ENCODE measurements around the gene RNF26. TPM values are rescaled to one million over a fixed set of nuclear protein-coding genes. Genes with fewer than 3 reads are reported as not detected.

Gene RNF26
- total and polyA plus RNA-seq, 2 of the 4 experiments (the other 2 are of a cell fraction) = 3.4 to 36.7 TPM

DNA sequence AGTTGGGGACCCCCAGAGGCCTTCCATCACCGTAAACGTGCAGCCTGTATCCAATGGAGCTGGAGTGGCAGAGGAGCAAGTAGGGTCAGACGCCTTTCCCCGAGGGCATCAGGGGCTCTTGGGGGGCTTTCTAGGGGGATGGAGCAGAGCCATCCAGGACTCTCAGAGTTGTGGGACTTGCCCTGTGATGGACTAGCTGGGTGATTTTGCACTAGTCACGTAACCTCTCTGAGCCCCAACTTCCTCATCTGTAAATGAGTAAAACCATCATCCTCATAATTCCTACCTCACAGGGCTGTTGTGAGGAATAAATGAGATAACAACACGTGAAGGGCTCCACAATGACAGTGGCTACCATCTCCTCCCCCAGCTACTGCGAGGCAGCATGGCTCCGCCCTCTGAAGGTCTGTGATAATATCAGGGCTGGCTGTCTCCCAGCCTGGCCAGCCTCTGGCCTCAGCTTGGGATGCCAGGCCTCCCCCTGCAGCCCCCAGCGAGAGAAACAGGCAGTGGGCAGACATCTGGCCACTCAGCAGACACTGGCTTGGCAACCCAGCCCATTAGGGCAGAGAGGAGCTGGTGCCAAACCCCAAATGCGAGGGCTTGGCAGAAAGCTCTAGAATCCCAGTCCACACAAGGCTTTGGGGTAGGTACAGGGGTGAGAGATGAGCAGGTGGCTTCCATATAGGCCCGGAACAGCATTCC, 40.5 kb downstream of the RNF26 start:
- H4K20me1 ChIP-seq (ENCODE audit: insufficient read depth, low read length) = no peaks in the 10 kb centered on the region
- peak overlapping the region; percentile 57; the same call in 1 of the 2 replicates for H2AK5ac ChIP-seq (ENCODE audit: low read depth, low read length)
- H3K23ac ChIP-seq (ENCODE audit: low read depth, low read length) = no peak overlapping the region
- H2BK5ac ChIP-seq (ENCODE audit: low read depth, low read length, poor library complexity, severe bottlenecking) = no peak overlapping the region
- no peak for ATAC-seq (ENCODE audit: low read depth)
- H3K4me2 ChIP-seq (ENCODE audit: low read depth, low read length) = no peak overlapping the region
- H3K4me1 ChIP-seq (ENCODE audit: control insufficient read depth, insufficient read depth, low read length) = peaks cover 24% of the 10 kb centered on the region
- H3K36me3 ChIP-seq (ENCODE audit: control insufficient read depth, insufficient read depth, low read length) = no peaks in the 10 kb centered on the region
- peak overlapping the region; percentile 66 for H2AK9ac ChIP-seq (replicated peaks; ENCODE audit: low read depth, low read length, poor library complexity)
- H3K56ac ChIP-seq (ENCODE audit: extremely low read depth, insufficient read depth, low read length) = no peak overlapping the region
- no peak overlapping the region for H3K4me3 ChIP-seq (ENCODE audit: insufficient read depth, low read depth, low read length)
- dilution Hi-C loops (cut with HindIII; ENCODE audit: low sequenced_read_pairs, unreplicated experiment) (no loop called here), intact Hi-C loops (cut with micrococcal nuclease) (loop anchor here (1.0 kb wide), 2 partner anchors 18 to 36 kb away; no protein-coding TSS in a partner anchor), in situ Hi-C loops (cut with MboI; ENCODE audit: low sequenced_read_pairs) (loop anchor here (25.0 kb wide), 1 partner anchor 738 kb away; no protein-coding TSS in a partner anchor)
- no peak overlapping the region for H3K14ac ChIP-seq (replicated peaks; ENCODE audit: low read depth, low read length)
- DNase-seq = no peak
- H2AFZ ChIP-seq (replicated peaks; ENCODE audit: low read length, poor library complexity) = peak overlapping the region; percentile 78
- H4K8ac ChIP-seq (ENCODE audit: low read depth in 2 of 2, low read length in 2 of 2) = peak overlapping the region in 1 of 2 experiments; percentile 15; a peak in 2 of 4 replicates
- no peaks in the 10 kb centered on the region for H3K9me1 ChIP-seq (ENCODE audit: insufficient read depth, low read length)
- H2BK120ac ChIP-seq (ENCODE audit: low read depth, low read length) = no peak overlapping the region
- ChIA-PET CTCF (interaction anchor here (0.5 to 4.0 kb wide), 16 partner anchors 9 to 153 kb away, joined by 3 to 32 read pairs (median 4); partner anchors contain the start of gene C1QTNF5), POLR2A (ENCODE audit: unreplicated experiment) (interaction anchor here (1.1 kb wide), 1 partner anchor 18 kb away, joined by 3 read pairs; no protein-coding TSS in a partner anchor)
- H2BK15ac ChIP-seq (ENCODE audit: low read depth, low read length) = no peak overlapping the region
- WGBS, 2 experiments (ENCODE audit: extremely low coverage in 2 of 2, insufficient read length in 1 of 2) = 29% methylated on average over 1 of the region's 11 CpGs; no CpG with 5 or more reads in 1 of the 2 experiments
- no peaks in the 10 kb centered on the region for H3K27me3 ChIP-seq (ENCODE audit: control insufficient read depth, insufficient read depth, low read length)
- no TSS peak for BruUV-seq (replicated peaks)
- H2BK20ac ChIP-seq (ENCODE audit: low read depth, low read length) = no peak overlapping the region
- H3K9ac ChIP-seq (ENCODE audit: low read depth, low read length) = no peak overlapping the region
- H3K9me3 ChIP-seq (ENCODE audit: control insufficient read depth, insufficient read depth, low read length) = no peaks in the 10 kb centered on the region
- no peak overlapping the region for H3K4ac ChIP-seq (ENCODE audit: low read depth, low read length)
- 0 out of 2 replicates have a peak overlapping the region, but pooled peaks have one; percentile 1 for H4K91ac ChIP-seq (ENCODE audit: insufficient read depth, low read depth, low read length)
- H3K27ac ChIP-seq (ENCODE audit: insufficient read depth, low read length) = no peak overlapping the region
- no peaks in the 10 kb centered on the region for H3K79me1 ChIP-seq (ENCODE audit: low read depth in 1 of 2, low read length in 2 of 2)
- H4K5ac ChIP-seq (ENCODE audit: low read depth, low read length) = no peak overlapping the region
- no peak overlapping the region for H3K18ac ChIP-seq (ENCODE audit: low read depth, low read length)
- TF ChIP-seq USF2 (IDR thresholded peaks at IDR 0.05; ENCODE audit: low read depth, low read length) = no peak
- TF ChIP-seq POLR2A (IDR thresholded peaks at IDR 0.05; ENCODE audit: low read depth, low read length) = no peak
- no peak for TF ChIP-seq RFX5 (IDR thresholded peaks at IDR 0.05; ENCODE audit: low read depth, low read length)
- no peak for TF ChIP-seq CEBPB (IDR thresholded peaks at IDR 0.05; ENCODE audit: low read depth, low read length)
- no peak for TF ChIP-seq MXI1 (IDR thresholded peaks at IDR 0.05; ENCODE audit: borderline replicate concordance, low read depth, low read length)
- no peak for TF ChIP-seq SMC3 (IDR thresholded peaks at IDR 0.05; ENCODE audit: low read depth, low read length)
- no peak for TF ChIP-seq ELK1 (IDR thresholded peaks at IDR 0.05; ENCODE audit: borderline replicate concordance, low read depth, low read length)
- no peak for TF ChIP-seq MAFK (IDR thresholded peaks at IDR 0.05; ENCODE audit: low read depth, low read length)
- TF ChIP-seq NFE2L2 (IDR thresholded peaks at IDR 0.05; ENCODE audit: low read depth, low read length) = no peak
- TF ChIP-seq RCOR1 (IDR thresholded peaks at IDR 0.05; ENCODE audit: insufficient replicate concordance, low read length) = no peak
- TF ChIP-seq RAD21 (IDR thresholded peaks at IDR 0.05; ENCODE audit: low read length) = no peak
- TF ChIP-seq CHD1 (IDR thresholded peaks at IDR 0.05; ENCODE audit: low read depth, low read length) = no peak
- no peak for TF ChIP-seq FOS (IDR thresholded peaks at IDR 0.05; ENCODE audit: low read depth, low read length)
- TF ChIP-seq, protein P1, sequence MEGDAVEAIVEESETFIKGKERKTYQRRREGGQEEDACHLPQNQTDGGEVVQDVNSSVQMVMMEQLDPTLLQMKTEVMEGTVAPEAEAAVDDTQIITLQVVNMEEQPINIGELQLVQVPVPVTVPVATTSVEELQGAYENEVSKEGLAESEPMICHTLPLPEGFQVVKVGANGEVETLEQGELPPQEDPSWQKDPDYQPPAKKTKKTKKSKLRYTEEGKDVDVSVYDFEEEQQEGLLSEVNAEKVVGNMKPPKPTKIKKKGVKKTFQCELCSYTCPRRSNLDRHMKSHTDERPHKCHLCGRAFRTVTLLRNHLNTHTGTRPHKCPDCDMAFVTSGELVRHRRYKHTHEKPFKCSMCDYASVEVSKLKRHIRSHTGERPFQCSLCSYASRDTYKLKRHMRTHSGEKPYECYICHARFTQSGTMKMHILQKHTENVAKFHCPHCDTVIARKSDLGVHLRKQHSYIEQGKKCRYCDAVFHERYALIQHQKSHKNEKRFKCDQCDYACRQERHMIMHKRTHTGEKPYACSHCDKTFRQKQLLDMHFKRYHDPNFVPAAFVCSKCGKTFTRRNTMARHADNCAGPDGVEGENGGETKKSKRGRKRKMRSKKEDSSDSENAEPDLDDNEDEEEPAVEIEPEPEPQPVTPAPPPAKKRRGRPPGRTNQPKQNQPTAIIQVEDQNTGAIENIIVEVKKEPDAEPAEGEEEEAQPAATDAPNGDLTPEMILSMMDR (conservative IDR thresholded peaks at IDR 0.05; ENCODE audit: low read depth, low read length) = no peak
- TF ChIP-seq MAZ (IDR thresholded peaks at IDR 0.05; ENCODE audit: borderline replicate concordance, low read depth, low read length) = no peak

Data from IMR-90 (cell line).